ENCODE measurements around the gene RARS2.

Gene RARS2

GRCh38 chr6:87608802-87609201, 19.0 kb upstream of the RARS2 start:
- no peak overlapping the region for H3K4me3 ChIP-seq (ENCODE audit: low read depth, low read length)
- no peak for DNase-seq (ENCODE audit: low read depth)
- TF ChIP-seq POLR2A (IDR thresholded peaks at IDR 0.05; ENCODE audit: extremely low read depth, insufficient read length) (no peak), MYC (IDR thresholded peaks at IDR 0.05; ENCODE audit: low read depth, low read length) (no peak), MAX (IDR thresholded peaks at IDR 0.05; ENCODE audit: low read depth, low read length) (no peak), CTCF (IDR thresholded peaks at IDR 0.05; ENCODE audit: low read depth, low read length) (no peak)

DNA sequence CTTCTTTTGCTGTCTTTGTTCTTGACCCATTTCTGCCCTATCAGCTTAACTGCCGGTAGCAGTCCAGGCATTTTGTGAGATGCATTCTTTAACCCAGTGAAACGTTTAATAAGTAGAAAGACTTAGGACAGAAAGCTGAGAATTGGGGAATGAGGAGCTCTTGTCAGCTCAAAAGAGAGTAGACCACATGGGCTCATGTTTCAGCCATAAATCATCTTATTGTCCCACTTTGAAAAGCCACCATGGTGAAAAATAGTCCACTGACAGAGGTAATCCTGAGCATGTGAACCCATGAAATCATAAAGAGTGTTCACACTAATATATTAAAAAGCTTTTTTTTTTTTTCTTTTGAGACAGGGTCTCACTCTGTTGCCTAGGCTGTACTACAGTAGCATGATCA, 16.4 kb upstream of the RARS2 start:
- TF ChIP-seq CTCF (IDR thresholded peaks at IDR 0.05; ENCODE audit: low read depth, low read length): no peak
- TF ChIP-seq POLR2A (IDR thresholded peaks at IDR 0.05; ENCODE audit: extremely low read depth, insufficient read length): no peak
- no peak for TF ChIP-seq MYC (IDR thresholded peaks at IDR 0.05; ENCODE audit: low read depth, low read length)
- TF ChIP-seq MAX (IDR thresholded peaks at IDR 0.05; ENCODE audit: low read depth, low read length): no peak
- DNase-seq (ENCODE audit: low read depth): no peak
- no peak overlapping the region for H3K4me3 ChIP-seq (ENCODE audit: low read depth, low read length)

GRCh38 chr6:87600576-87600975, 10.8 kb upstream of the RARS2 start:
- peak; percentile 43 for DNase-seq (ENCODE audit: low read depth)
- TF ChIP-seq POLR2A (IDR thresholded peaks at IDR 0.05; ENCODE audit: extremely low read depth, insufficient read length) (no peak), MYC (IDR thresholded peaks at IDR 0.05; ENCODE audit: low read depth, low read length) (no peak), CTCF (IDR thresholded peaks at IDR 0.05; ENCODE audit: low read depth, low read length) (no peak), MAX (IDR thresholded peaks at IDR 0.05; ENCODE audit: low read depth, low read length) (no peak)
- H3K4me3 ChIP-seq (ENCODE audit: low read depth, low read length): no peak overlapping the region

- peak; percentile 12 for DNase-seq (ENCODE audit: low read depth)
- peak overlapping the region; percentile 97 for H3K4me3 ChIP-seq (ENCODE audit: low read depth, low read length)
- TF ChIP-seq CTCF (IDR thresholded peaks at IDR 0.05; ENCODE audit: low read depth, low read length): no peak
Measured at GRCh38 chr6:87590990-87591389, 1.2 kb upstream of the RARS2 start.

DNA sequence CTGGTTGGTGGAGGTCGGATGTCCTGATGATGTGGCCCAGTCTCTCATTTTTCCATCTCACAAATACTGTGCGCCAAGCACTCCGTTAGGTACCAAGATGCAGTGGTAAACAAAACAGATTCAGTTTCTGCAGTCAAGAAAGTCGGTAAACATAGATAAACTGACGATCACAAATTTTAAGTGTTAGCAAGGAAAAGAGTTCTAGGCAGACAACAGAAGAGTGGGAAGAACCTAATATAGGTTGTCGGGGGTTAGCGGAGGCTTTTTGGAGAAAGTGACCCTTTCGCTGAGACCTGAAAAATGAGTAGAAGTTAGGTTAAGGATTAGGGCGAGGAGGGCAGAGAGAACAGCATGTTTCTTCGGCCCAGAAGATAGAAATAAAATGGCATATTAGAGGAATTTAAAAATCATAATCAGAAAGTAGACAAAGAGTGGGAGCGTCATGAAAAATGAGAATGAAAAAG, 662 bp upstream of the RARS2 start:
- TF ChIP-seq CTCF (IDR thresholded peaks at IDR 0.05; ENCODE audit: low read depth, low read length) (no peak), MAX (IDR thresholded peaks at IDR 0.05; ENCODE audit: low read depth, low read length) (no peak), POLR2A (IDR thresholded peaks at IDR 0.05; ENCODE audit: extremely low read depth, insufficient read length) (no peak), MYC (IDR thresholded peaks at IDR 0.05; ENCODE audit: low read depth, low read length) (no peak)
- no peak for DNase-seq (ENCODE audit: low read depth)
- peak overlapping the region; percentile 97 for H3K4me3 ChIP-seq (ENCODE audit: low read depth, low read length)

DNA sequence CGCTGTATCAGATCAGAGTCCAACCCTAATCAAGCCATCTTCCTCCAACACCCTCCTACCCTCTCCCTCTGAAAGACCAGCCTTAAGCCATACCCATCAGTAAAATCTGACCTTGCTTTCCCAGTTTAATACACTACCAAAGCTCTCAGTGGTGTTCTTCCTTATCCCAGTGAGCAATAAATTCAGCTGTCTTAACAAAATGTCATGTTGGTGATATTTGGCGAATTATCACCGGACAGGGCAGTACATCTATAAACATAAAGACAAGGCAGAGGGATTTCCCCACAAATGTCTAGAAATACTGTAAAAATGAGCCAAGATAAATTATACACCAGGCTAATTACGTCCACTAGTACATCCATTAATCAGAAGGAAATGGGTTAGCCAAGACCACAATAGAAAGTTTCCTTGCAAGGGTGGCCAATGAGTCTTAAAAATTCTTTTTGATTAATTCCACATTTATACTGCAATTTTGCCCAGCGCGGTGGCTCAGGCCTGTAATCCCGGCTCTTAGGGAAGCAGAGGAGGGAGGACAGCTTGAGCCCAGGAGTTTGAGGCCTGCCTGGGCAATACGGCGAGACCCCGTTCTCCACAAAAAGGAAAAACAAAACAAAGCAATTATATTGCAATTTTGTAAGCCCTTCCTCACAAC, 905 bp downstream of the RARS2 start:
- H3K4me3 ChIP-seq (ENCODE audit: low read depth, low read length): peak overlapping the region; percentile 97
- TF ChIP-seq MYC (IDR thresholded peaks at IDR 0.05; ENCODE audit: low read depth, low read length): no peak
- no peak for TF ChIP-seq POLR2A (IDR thresholded peaks at IDR 0.05; ENCODE audit: extremely low read depth, insufficient read length)
- no peak for TF ChIP-seq CTCF (IDR thresholded peaks at IDR 0.05; ENCODE audit: low read depth, low read length)
- TF ChIP-seq MAX (IDR thresholded peaks at IDR 0.05; ENCODE audit: low read depth, low read length): no peak
- DNase-seq (ENCODE audit: low read depth): no peak

Data from NB4 (cell line).